HG03558 (cell line): ENCODE results near the gene BRMS1L.

ENCODE experiments used
- ATAC-seq: cut with Tn5 transposase; IDR thresholded peaks from one replicate; pipeline ENCODE4 v1.9.1; 2021; ENCODE audit warnings: moderate number of reproducible peaks; ENCODE audit not compliant: unreplicated experiment; ENCODE audit errors: extremely low read depth

Gene BRMS1L

GRCh38 chr14:35910191-35910590 lies 84.1 kb downstream of the BRMS1L start:
- no peak for ATAC-seq

DNA sequence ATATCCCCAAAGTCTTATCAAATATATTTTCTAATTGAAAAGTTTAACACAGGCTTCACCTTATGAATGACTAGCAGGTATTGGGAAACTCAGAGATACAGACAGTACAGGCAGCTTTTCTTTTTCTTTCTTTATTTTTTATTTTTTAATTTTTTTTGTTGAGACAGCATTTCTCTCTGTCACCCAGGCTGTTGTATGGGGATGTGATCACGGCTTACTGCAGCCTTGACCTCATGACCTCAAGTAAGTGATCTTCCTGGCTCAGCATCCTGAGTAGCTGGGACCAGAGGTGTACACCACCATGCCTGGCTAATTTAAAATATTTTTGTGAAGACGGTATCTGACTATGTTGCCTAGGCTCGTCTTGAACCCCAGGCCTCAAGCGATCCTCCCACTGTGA lies 85.0 kb downstream of the BRMS1L start:
- ATAC-seq: no peak

DNA sequence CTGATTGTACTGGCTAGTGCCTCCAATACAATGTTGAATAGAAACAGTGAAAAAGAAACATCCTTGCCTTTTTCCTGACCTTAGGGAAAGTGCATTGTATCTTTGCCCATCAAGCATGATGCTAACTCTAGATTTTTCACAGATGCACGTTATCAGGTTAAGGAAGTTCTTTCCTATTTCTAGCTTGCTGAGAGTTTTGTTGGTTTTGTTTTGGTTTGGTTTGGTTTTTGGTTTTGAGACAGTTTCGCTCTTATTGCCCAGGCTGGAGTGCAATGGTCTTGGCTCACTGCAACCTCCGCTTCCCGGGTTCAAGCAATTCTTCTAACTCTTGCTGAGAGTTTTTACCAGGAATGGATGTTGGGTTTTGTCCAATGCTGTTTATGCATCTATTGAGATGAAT lies 89.0 kb downstream of the BRMS1L start:
- ATAC-seq: no peak

DNA sequence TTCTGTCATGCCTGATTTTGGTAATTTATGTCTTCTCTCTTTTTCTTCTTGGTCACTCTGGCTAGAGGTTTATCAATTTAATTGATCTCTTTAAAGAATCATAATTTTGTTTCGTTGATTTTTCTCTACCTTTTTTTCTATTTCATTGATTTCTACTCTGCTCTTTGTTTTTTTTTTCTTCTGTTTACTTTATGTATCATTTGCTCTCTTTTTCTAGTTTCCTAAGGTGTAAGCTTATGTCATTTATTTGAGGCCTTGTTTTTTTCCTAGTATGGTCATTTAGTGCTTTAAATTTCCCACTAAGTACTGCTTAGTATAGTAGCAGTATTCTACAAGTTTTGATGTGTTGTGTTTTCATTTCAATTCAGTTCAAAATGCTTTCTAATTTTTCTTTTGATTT lies 89.6 kb downstream of the BRMS1L start:
- ATAC-seq: no peak
